ENCODE data around the gene MLPH.

MLPH gene

DNA sequence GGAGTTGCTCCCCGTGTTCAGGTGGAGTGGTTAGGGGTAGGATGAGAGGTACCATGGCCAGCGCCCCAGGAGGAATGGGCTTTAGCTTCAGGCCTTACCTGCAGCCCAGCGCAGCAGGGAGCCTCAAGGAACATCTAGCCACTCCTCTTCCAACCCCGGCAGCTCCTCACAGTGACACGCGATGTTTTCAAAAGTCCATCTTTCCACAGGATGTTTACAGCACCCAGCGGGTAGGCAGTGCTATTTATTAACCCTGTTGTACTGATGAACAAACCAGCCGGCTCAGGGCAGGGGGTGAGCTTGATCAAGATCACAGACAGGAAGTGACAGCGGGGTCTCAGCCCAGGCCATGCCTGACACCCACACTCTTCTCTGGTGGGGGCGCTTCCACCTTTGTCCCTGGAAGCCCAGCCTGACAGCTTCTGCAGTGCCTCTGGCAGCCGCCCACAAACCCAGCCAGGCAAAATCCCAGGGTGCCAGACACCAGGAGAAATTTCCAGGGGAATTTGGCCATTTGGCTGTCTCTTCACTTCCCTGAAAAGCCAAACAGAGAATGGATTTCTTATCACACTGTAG lies 60.9 kb downstream of the MLPH start:
- peak; percentile 56 for DNase-seq

- DNase-seq: no peak
Measured at GRCh38 chr2:237549216-237549615, 62.2 kb downstream of the MLPH start.

DNA sequence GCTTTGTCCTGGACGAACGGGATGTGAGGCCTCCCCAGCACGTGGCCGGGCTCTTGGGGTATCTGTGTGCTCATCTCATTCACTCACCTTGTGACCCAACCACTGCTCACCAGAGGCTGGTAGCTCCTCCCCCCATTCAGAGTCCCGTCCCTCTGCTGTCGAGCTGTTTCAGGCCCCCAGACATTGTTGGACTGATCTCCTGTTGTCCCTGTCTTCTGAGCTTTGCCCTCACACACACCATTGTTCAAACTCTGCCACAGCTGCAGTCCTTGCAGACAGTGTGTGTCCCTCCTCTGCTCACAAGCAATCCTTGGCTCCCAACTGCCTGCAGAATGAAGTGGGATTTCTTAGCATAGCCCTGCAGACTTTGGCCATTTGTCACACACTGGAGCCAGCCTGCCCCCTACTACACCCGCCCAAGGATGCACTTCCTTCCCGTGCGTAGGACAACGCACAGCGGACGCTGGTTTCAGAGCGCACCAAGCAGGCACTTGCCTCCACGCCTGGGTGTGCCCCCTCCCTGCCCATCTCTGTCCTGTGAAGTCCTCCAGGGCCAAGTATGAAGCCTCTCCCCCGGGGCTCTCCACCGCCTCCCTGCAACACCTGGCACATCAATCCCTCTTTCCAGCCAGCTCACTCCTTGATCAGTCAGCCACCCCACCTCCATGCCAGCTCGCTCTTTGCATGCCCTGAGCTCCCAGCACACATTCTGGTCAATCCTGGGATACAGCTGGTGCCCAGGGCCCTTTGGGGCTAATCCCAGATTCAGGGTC lies 62.8 kb downstream of the MLPH start:
- DNase-seq: no peak

DNA sequence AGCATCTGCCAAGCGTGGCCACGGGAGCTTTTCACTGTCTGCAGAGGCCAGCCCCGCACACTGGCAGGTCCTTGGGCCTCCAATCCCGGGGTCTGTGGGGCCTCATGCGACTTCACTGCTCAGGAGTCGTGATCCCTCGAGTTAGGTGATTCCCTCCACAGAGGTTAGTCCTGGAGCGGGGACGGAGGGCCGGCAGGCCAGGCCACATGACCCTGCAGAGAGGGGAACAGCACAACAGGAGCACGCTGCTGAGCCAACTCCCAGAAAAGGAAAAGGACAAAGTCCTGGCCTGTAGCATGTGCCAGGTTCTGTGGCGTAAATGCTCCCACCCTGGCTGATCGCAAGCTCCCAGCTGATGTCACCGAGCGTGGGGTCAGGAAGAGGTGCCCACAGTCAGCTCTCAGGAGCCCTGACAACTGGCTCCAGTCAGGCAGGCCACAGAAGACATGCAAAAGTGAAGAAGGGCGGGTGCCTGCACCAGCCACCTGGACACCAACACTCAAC lies 64.1 kb downstream of the MLPH start:
- no peak for DNase-seq

DNA sequence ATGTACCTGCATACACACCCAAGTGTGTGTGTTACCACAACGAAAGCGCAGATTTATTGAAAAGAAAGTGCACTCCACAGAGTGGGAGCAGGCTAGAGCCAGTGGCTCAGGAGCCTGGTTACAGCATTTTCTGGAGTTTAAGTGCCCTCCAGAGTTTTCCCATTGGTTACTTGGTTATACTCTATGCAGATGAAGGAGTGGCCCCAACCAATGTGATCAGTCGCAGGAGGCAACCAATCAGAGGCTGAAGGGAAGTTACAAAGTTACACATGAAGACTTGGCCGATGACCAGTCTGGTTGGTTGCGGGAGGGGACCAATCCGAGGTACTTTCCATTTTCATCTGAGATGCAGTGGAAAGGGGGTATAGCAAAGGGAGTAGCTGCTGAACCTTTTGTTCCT lies 65.9 kb downstream of the MLPH start:
- DNase-seq: no peak

DNA sequence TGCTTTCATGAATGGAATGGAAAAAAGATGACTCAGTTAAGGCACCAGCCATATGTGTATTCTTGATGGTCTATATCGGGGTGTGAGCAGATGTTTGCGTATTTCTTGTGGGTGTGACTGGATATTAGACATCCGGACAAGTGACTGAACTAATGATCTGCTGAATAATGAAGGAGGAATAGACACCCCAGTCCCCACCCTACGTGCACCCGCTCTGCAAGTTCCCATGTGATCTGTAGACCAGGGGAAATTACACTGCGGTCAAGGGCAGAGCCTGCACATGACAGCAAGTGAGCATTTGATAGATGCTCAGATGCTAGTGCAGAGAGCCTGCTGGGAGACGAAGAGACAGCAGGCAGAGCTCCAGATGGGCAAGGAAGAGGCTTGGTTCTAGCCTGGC lies 66.9 kb downstream of the MLPH start:
- no peak for DNase-seq

- no peak for DNase-seq
Measured at GRCh38 chr2:237555560-237555959, 68.5 kb downstream of the MLPH start.

DNA sequence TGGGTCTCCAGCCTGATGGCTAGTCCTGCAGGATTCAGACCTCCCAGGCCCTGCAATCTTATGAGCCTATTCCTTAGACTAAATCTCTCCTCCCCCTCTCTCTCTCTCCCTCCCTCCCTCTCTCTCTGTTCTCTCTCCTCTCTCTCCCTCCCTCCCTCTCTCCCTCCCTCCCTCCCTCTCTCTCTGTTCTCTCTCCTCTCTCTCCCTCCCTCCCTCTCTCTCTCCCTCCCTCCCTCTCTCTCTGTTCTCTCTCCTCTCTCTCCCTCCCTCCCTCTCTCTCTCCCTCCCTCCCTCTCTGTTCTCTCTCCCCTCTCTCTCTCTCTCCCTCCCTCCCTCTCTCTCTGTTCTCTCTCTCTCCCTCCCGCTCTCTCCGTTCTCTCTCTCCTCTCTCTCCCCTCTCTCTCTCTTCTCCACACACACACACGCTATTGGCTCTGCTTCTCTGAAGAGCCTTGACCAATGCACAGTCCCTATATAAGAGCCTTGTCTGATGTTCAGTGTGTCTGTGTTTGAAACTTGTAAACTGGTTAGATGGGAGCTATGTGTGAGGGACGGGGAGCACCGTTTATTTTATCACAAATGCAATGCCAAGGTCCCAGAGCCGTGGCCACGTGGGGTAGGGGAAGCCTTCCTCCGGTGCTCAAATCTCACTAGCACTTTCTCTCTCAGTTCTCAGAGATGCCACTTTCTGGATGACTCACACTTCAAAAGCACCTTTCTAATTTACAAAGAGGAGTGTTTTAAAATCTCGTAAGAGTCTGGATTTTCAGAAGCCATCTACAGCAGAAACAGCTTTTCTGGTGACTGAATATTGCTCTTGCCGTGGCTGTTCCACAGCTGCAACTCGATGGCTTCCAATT lies 70.0 kb downstream of the MLPH start:
- peak; percentile 76 for DNase-seq

GRCh38 chr2:237557633-237558015 lies 70.6 kb downstream of the MLPH start:
- no peak for DNase-seq

DNA sequence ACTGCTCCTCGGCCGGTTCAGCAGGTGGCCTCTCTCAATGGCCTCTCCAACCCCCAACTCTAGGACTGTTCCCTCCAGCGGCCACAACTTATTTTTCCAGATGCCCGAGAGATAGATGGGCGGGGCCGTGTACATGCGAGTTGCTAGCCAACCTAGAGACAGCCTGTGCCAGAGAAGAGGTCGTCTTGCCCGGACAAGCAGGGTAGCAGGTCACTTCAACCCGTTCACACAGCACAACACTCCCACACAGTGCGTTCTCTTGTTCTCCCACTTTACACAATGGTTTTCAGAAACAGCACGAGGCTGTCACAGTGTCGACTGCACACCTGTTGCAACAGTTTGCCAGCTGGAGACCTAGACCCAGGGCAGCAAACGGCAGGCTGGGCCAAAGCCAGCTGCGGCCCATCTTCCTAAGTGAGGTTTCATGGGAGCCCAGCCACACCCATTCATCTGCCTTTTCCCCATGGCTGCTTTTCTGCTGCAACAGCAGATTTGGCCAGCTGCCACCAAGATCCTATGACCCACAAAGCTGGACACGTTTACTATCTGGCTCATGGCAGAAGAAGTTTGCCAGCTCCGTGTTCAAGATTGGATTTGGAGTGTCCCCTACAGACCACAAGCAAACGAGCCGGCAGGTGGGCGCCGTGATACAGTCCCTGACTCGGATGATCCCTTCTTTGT lies 72.0 kb downstream of the MLPH start:
- DNase-seq: no peak

GRCh38 chr2:237561221-237561620 lies 74.2 kb downstream of the MLPH start:
- DNase-seq: no peak

DNA sequence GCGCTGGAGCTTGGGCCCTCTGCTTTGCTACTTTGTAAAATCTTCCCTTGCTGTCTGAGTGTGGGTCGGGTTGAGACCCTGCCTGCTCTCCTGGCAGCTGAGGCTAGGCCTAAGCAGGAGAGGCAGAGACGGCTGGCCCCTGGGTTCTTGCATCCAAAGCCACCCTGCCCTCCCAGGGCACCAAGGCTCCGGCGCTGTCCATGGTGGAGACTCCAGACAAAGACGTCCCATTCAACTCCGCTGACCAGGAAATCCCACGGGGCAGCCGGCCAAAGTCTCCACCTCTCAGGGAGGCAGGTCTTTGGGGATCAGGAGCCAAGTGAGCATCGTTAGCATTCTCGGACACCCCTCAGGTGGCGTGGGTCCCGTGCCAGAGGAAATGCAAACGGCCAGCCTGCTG lies 76.8 kb downstream of the MLPH start:
- no peak for DNase-seq

- DNase-seq: no peak
Measured at GRCh38 chr2:237564526-237565131, 77.6 kb downstream of the MLPH start.

DNA sequence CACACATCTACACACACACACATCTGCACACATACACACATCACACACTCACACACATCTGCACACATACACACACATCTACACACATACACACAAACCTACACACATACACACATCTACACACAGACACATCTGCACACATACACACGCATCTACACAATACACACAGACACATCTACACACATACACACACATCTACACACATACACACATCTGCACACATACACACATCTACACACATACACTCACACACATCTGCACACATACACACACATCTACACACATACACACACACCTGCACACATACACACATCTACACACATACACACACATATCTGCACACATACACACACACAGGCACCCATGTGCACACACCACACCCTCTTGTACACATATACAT lies 78.9 kb downstream of the MLPH start:
- no peak for DNase-seq

DNA sequence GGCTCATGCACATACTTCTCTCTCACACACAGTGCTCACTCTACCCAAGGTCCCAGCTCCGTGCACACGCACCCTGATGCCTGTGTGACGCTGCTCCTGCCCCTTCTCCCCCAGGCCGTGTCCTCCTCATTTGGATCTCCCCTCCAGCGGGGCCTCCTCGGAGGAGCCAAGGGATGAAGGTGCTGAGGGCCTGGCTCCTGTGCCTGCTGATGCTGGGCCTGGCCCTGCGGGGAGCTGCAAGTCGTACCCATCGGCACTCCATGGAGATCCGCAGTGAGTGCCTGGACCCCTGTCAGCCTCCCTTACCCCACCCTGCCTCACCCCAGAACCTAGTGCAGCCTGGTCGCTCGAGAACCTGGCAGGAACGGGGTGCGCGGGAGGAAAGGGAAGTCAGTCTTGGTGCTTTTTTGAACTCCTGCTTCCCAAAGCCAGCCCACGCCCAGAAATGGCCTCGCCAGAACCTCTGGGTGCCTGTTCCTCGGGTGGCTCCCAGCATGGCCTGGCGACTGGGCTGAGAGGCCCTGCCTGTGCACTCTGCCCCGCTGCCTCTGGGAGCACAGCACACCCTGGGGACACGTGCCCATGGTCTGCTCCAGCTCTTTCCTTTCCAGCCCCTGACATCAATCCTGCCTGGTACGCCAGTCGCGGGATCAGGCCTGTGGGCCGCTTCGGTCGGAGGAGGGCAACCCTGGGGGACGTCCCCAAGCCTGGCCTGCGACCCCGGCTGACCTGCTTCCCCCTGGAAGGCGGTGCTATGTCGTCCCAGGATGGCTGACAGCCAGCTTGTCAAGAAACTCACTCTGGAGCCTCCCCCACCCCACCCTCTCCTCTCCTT lies 79.6 kb downstream of the MLPH start, which contains the start of gene PRLH:
Gene PRLH, plus strand, starts transcription at position 174 of the 835 bp plus-strand sequence. Its CDS starts 0 bp downstream, at position 174.
- peak; percentile 58 for DNase-seq

- peak; percentile 59 for DNase-seq
Measured at GRCh38 chr2:237567276-237568029, 80.4 kb downstream of the MLPH start.

DNA sequence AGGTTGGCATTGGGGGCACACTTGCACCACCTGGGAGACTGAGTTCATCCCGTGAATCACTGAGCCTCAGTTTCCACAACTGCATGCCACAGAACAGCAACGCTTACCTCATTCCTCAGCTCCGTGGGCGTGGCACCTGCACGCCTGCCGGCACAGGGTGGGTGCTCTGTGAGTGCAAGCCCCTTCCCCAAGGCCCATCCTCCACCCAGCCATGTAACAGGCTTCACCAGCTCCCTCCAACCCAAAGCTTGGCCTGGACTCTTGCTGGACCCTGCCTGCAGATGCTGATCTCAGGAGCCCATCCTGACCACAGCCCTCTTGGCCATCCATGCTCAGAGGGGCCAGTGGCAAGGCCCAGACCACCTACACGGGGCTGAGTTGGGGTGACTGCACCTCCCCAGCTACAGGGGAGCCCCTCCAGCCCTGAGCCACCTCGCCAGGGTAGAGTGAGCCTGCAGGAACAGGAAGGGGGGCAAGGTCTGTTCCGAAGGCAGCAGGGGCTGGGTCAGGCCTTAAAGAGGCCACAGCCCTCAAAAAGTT lies 81.1 kb downstream of the MLPH start:
- DNase-seq: peak; percentile 45

GRCh38 chr2:237569041-237569440 lies 82.0 kb downstream of the MLPH start:
- no peak for DNase-seq

DNA sequence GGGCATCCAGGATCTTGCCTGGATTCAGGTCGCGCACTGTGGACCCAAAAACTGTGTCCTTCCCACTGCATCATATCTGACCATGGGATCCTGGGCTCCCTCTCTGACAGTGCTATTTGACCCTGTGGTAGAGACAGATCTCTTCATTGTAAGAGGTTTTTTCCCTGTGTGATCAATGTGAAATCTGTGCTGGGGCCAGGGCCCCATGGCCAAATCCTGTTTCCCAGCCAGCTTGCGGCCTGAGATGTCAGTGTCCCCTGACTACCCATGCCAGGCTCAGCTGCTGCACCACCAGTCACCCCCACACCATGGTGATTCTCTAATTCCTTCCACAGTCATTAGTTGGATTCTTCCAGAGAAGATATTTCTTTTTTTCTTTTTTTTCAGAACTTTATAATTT lies 82.8 kb downstream of the MLPH start:
- no peak for DNase-seq

- no peak for DNase-seq
Measured at GRCh38 chr2:237570776-237571335, 83.8 kb downstream of the MLPH start.
